GM21576 (cell line): Measurements from ENCODE around the gene ERAP2.
"Not testable (repeated sequence)": the region's sequence is repeated elsewhere in the genome, so short reads cannot be mapped to it uniquely, and the experiment has no call there.

Experiments used
- ATAC-seq: cut with Tn5 transposase; IDR thresholded peaks from one replicate; pipeline ENCODE4 v1.9.1; 2021; ENCODE audit warnings: mild to moderate bottlenecking, moderate library complexity; ENCODE audit not compliant: unreplicated experiment

Gene ERAP2

DNA sequence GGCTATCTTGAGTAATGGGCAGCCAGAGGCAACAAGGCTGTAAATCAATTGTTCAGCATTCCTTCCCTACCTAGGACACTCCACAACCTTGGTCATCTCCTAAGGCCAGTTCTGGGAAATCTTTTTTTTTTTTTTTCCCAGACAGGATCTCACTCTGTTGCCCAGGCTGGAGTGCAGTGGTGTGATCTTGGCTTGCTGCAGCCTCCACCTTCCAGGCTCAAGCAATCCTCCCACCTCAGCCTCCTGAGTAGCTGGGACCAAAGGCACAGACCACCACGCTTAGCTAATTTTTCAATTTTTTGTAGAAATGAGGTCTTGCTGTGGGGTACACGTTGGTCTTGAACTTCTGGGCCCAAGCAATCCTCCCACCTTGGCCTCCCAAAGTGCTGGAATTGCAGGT is 54.7 kb downstream of the ERAP2 start:
- not testable (repeated sequence) for ATAC-seq

- no peak for ATAC-seq
Measured at GRCh38 chr5:96931605-96932004, 55.3 kb downstream of the ERAP2 start.

DNA sequence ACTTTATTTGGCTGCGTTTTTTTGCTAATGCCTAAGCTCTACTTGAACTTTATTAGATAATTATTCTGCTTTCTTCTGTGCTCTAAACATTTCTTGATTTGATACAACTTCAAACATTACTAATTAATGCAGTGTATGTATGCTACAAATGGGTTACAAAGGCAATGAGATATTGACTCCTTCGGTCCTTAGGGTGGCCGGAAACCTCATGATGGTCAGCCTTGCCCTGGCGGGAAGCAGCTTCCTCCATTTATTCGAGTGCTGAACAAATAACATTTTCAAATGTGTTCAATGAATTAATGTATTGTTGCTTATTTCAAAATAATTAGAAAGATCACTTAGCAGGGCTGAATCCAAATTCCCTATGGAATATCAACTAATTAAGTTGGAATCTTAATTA is 55.7 kb downstream of the ERAP2 start:
- ATAC-seq: no peak

- ATAC-seq: no peak
Measured at GRCh38 chr5:96933764-96934707, 57.7 kb downstream of the ERAP2 start.

GRCh38 chr5:96934708-96935558 is 58.6 kb downstream of the ERAP2 start:
- ATAC-seq: peak; percentile 57

DNA sequence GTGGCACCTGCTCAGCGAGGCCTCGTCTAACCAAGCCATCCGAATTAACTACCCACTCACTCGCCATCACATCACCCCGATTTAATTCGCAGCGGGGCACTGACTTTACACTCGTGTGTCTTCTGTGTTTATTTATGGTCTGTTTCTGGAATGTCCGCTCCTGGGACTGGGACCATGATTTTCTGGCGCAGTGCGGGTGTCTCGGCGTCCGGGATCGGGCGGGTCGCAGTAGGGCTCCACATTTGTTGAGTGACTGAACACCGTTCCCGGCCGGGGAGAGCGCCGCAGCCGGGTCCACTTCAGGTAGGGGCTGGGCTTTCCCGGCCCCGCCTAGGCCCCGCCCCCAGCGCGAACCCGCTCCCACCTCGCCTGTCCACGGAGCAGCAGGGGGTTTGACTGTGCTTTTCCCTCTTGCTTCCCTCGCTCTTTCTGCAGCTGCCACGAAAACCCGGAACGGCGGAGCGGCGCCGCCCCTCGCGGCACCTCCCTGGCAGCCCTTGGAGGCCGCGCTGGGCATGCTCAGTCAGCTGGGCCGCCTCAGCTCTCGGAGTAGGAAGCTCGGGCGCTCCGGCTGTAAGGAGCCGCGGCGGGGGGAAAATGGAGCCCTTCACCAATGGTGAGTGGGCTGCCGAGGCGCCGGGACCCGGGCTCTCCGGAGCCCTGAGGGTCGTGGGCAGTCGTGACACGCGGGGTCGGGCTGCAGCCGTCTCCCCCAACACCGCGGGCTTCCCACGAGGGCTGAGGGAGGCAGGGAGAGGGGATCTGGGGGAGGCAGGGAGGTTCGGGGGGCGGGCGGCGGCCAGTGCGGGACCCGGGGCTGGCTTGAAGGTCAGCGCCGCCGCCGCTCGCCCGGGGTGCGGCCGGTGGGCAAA is 59.5 kb downstream of the ERAP2 start, which contains the start of gene LNPEP:
LNPEP (plus strand) TSS at position 522 of the 872 bp plus-strand sequence; CDS start at position 598, 76 bp downstream.
- ATAC-seq: peak; percentile 47

DNA sequence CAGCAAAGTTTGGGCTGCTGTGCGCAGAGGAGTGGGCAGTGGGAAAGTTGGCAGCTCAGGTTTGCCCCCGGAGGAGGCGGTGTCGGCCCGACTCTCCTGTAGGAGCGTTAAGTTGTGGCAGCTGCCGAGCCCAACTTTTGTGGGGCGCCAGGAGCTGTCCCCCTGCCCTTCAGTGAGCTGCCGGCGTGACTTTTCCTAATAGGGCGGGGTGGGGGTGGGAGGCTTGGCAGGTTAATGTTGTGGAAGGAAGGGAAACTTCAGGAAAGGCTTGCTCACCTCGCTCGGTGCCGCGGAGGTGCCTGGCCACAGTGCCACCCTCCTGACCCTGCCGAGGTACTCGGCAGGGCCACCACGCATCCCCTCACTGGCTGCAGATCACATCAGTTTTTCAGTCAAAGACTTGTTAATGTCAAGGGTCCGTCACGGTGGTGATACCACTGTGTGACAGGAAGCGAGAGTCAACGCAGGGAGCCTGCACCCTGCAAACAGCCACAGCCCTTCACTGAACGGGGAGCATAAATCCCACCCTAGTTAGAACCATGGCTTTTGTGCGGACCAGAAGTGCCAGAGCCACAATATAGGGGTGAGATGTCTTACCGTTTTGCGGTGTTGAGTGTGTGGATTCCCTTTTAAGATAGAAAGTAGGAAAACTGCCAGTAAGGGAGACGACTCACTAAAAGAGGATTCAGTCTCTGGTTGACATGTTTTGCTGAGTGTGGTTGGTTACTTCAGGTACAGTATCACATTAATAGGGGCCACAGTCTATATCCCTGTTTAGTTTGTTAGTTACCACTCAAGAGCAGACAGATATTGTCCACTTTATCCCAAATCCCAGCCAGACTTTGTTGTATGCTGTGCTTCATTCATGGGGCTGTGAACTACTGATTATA is 60.4 kb downstream of the ERAP2 start:
- peak; percentile 32 for ATAC-seq

DNA sequence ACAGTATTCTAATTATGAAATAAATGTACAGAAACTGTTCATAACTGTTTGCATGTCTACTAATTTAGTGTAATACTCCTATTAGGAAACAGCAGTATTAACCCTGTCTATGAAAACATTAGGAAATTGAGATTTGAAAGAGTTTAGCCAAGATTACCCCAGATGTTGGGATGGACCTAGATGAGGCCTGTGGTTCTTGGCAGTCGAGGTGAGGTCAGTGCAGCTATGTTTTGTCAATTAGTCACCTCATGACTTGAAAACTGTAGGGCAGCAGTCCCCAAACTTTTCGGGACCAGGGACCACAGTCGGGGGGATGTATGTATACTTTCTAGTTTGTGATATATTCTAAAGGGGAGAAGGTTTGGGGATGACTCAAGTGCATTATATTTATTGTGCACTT is 64.3 kb downstream of the ERAP2 start:
- ATAC-seq: no peak

GRCh38 chr5:96941140-96941539 is 64.8 kb downstream of the ERAP2 start:
- no peak for ATAC-seq

- ATAC-seq: no peak
Measured at GRCh38 chr5:96942078-96942477, 65.8 kb downstream of the ERAP2 start.

DNA sequence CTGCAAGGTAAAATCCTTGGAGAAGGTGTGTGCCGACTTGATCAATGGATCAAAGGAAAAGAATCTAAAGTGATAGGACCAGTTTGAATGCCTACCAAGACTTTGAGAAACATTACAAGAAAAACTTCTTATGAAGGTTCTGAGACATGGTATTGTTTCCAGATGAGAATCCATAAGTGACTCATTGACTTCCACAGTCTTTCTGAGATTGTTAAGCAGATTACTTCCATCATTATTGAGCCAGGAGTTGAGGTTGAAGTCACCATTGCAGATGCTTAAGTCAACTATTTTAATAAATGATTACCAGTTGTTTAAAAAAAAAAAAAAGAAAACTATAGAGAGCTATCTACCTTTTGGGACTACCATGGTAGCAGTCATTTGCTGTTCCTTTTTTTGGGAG is 66.6 kb downstream of the ERAP2 start:
- no peak for ATAC-seq

- no peak for ATAC-seq
Measured at GRCh38 chr5:96943799-96944198, 67.5 kb downstream of the ERAP2 start.

DNA sequence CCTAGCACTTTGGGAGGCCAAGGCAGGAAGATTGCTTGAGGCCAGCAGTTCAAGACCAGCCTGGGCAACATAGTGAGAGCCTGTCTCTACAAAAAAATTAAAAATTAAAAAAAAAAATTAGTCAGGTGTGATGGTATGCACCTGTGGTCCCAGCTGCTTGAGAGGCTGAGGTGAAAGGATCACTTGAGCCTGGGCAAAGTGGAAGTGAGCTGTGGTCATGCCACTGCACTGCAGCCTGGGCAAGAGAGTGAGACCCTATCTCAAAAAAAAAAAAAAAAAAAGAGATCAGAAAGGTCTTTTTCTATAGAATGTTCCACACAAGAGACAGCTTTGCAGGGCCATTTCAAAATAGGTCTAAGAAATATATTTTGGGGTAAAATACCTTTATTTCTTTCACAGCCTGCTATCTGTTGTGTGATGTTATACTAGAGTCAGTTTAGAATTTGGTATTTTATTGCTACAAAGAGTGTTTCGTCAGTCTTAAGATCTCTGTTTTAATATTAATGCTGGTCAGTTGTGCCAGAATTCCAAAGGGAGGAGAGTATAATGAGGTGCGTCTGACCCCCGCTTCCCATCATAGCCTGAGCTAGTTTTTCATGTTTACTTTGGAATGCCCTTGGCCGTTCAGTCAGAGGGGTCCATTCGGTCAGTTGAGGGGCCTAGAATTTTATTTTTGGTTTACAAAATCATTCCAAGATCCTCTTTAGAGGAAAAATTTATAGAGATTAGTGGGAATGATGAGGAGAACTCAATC is 69.0 kb downstream of the ERAP2 start:
- ATAC-seq: no peak

DNA sequence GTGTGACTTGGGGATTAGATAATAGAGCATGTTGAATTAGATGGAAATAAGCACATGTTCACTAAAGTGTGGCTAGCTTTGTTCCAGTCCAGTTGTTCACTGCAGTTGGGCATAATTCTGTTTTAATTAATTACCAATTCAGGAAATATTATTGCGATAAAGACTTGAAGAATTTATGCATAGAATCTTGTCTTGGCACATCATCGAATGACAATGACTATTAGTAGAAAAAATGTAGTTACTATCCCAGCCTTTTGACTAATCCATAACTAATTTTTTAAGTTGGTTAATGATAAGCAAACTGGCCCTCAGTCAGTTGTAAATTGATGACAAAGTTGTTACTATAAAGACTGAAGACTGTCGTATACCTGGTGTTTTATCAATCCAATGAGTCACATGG is 70.1 kb downstream of the ERAP2 start:
- no peak for ATAC-seq

GRCh38 chr5:96952118-96952750 is 75.9 kb downstream of the ERAP2 start:
- no peak for ATAC-seq

- no peak for ATAC-seq
Measured at GRCh38 chr5:96952974-96953730, 76.9 kb downstream of the ERAP2 start.

DNA sequence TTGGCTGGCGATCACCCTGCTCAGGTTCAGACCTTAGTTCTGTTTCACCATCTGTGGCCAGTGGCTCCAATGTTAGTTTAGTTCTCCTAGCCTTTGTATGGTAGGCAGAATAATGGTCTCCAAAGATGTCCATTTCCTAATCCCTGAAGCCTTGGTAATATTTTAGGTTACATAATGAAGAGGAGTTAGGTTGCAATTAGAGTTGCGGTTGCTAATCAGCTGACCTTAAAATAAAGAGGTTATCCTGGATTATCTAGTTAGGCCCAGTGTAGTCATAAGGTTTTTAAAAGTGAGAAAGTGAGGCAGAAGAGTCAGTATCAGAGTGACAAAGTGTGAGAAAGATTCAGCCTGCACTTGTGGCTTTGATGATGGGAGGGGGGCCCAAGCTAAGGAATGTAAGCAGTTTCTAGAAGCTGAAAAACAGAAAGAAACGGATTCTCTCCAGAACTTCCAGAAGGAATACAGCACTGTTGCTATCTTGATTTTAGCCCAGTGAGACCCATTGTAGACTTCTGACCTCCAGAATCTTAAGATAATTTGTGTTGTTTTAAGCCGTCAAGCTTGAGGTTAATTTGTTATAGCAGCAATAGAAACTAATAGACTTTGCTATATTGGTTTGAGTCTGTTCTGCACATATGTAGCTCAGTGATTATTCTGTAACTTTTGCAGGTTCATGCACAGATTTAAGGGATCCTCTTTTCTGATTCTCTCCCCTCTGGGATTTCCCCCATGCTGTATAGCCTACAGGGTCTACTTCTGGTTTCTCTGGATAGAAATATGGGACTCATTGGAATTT is 81.2 kb downstream of the ERAP2 start:
- peak; percentile 44 for ATAC-seq
